ENCODE data around the gene ZBTB34. TPM values are rescaled to one million over a fixed set of nuclear protein-coding genes. Genes with fewer than 3 reads are reported as not detected.
A peak's percentile ranks its signal among the peaks of the same experiment; 100 is the strongest.

The ZBTB34 gene
- total and polyA plus RNA-seq, 9 of the 15 experiments (the other 6 are each of a cell fraction or from before 2014, with no cell fraction given) = 2.7 to 15.6 (median 9.8) TPM

DNA sequence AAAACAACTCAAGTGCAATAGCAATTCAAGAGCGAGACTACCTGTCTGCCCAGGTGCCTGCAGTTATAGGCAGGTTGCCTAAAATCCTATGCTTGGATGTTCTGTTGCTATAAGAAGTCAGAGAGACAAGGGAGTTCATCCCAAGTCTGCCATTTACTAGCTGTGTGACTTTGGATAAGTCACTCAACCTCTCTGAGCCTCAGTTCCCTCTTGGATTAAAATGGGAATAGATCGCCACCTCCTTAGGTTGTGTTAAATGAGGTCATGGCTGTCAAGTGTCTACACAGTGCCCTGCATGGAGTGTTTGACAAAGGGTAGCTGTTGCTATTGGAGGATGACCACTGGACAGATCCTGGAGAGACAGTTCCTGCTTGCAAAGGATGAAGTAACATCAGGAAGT lies 1.3 kb upstream of the ZBTB34 start (continued):
- TF ChIP-seq, protein P1, sequence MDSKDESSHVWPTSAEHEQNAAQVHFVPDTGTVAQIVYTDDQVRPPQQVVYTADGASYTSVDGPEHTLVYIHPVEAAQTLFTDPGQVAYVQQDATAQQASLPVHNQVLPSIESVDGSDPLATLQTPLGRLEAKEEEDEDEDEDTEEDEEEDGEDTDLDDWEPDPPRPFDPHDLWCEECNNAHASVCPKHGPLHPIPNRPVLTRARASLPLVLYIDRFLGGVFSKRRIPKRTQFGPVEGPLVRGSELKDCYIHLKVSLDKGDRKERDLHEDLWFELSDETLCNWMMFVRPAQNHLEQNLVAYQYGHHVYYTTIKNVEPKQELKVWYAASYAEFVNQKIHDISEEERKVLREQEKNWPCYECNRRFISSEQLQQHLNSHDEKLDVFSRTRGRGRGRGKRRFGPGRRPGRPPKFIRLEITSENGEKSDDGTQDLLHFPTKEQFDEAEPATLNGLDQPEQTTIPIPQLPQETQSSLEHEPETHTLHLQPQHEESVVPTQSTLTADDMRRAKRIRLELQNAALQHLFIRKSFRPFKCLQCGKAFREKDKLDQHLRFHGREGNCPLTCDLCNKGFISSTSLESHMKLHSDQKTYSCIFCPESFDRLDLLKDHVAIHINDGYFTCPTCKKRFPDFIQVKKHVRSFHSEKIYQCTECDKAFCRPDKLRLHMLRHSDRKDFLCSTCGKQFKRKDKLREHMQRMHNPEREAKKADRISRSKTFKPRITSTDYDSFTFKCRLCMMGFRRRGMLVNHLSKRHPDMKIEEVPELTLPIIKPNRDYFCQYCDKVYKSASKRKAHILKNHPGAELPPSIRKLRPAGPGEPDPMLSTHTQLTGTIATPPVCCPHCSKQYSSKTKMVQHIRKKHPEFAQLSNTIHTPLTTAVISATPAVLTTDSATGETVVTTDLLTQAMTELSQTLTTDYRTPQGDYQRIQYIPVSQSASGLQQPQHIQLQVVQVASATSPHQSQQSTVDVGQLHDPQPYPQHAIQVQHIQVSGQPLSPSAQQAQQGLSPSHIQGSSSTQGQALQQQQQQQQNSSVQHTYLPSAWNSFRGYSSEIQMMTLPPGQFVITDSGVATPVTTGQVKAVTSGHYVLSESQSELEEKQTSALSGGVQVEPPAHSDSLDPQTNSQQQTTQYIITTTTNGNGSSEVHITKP (IDR thresholded peaks at IDR 0.05; ENCODE audit: partially characterized antibody) = no peak
- TF ChIP-seq BACH1 (tag; IDR thresholded peaks at IDR 0.05) (no peak), HOXB6 (CRISPR knock-in tag; IDR thresholded peaks at IDR 0.05; ENCODE audit: borderline replicate concordance) (no peak), HDGF (IDR thresholded peaks at IDR 0.05) (0 out of 2 replicates have a peak, but pooled peaks have one; percentile 41), RBM25 (IDR thresholded peaks at IDR 0.05; ENCODE audit: low read depth, low read length, severe bottlenecking) (peak; percentile 97), RCOR1 (IDR thresholded peaks at IDR 0.05; ENCODE audit: borderline replicate concordance in 1 of 2, low read depth in 2 of 2, low read length in 2 of 2) (peak; percentile 11 to 30; a peak in 1 of 4 replicates), TCF7L2 (IDR thresholded peaks at IDR 0.05; ENCODE audit: low read depth, low read length) (no peak), SMARCA5 (IDR thresholded peaks at IDR 0.05) (peak; percentile 75), TEAD2 (tag; IDR thresholded peaks at IDR 0.05) (no peak), ZFP36 (IDR thresholded peaks at IDR 0.05; ENCODE audit: low read depth, low read length, partially characterized antibody) (peak; percentile 84), ZBTB7A (IDR thresholded peaks at IDR 0.05; ENCODE audit: borderline replicate concordance, control insufficient read depth, low read depth, low read length) (no peak), MTF1 (CRISPR knock-in tag; IDR thresholded peaks at IDR 0.05; ENCODE audit: borderline replicate concordance) (no peak), TCF3 (CRISPR knock-in tag; IDR thresholded peaks at IDR 0.05) (no peak)
- TF ChIP-seq, protein P2, sequence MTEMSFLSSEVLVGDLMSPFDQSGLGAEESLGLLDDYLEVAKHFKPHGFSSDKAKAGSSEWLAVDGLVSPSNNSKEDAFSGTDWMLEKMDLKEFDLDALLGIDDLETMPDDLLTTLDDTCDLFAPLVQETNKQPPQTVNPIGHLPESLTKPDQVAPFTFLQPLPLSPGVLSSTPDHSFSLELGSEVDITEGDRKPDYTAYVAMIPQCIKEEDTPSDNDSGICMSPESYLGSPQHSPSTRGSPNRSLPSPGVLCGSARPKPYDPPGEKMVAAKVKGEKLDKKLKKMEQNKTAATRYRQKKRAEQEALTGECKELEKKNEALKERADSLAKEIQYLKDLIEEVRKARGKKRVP (CRISPR knock-in tag; IDR thresholded peaks at IDR 0.05) = no peak
- TF ChIP-seq, protein P3, sequence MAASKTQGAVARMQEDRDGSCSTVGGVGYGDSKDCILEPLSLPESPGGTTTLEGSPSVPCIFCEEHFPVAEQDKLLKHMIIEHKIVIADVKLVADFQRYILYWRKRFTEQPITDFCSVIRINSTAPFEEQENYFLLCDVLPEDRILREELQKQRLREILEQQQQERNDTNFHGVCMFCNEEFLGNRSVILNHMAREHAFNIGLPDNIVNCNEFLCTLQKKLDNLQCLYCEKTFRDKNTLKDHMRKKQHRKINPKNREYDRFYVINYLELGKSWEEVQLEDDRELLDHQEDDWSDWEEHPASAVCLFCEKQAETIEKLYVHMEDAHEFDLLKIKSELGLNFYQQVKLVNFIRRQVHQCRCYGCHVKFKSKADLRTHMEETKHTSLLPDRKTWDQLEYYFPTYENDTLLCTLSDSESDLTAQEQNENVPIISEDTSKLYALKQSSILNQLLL (CRISPR knock-in tag; IDR thresholded peaks at IDR 0.05; ENCODE audit: borderline replicate concordance) = no peak

Data from K562 (cell line).